DMS 273 treated with DMSO at 0.1 percent for 48 hours (cell line): ENCODE data around the gene ADGRF1.
"Not testable (repeated sequence)": the region's sequence is repeated elsewhere in the genome, so short reads cannot be mapped to it uniquely, and the experiment has no call there.

ENCODE experiments used
- DNase-seq: peaks from one replicate; lab custom pipeline; 2025; lab: John Stamatoyannopoulos, UW

The ADGRF1 gene

GRCh38 chr6:47022191-47022590 is 19.9 kb downstream of the ADGRF1 start:
- no peak for DNase-seq

GRCh38 chr6:47019941-47020340 is 22.2 kb downstream of the ADGRF1 start:
- DNase-seq, result no peak

- DNase-seq, result no peak
Observed at GRCh38 chr6:47016909-47017308, 25.2 kb downstream of the ADGRF1 start.

GRCh38 chr6:47016261-47016660 is 25.9 kb downstream of the ADGRF1 start:
- DNase-seq, result peak; percentile 58

- no peak for DNase-seq
Observed at GRCh38 chr6:47014401-47014800, 27.7 kb downstream of the ADGRF1 start.

GRCh38 chr6:47009583-47009982 is 32.5 kb downstream of the ADGRF1 start:
- no peak for DNase-seq

GRCh38 chr6:47008397-47008763 is 33.8 kb downstream of the ADGRF1 start:
- DNase-seq, result no peak

GRCh38 chr6:47007657-47008396 is 34.3 kb downstream of the ADGRF1 start:
- no peak for DNase-seq

GRCh38 chr6:47005486-47005885 is 36.6 kb downstream of the ADGRF1 start:
- DNase-seq, result no peak

GRCh38 chr6:47004463-47004862 is 37.7 kb downstream of the ADGRF1 start:
- DNase-seq, result no peak

- DNase-seq, result no peak
Observed at GRCh38 chr6:47000842-47001241, 41.3 kb downstream of the ADGRF1 start.

- DNase-seq, result no peak
Observed at GRCh38 chr6:46998436-46999017, 43.6 kb downstream of the ADGRF1 start.

- DNase-seq, result no peak
Observed at GRCh38 chr6:46997646-46998045, 44.5 kb downstream of the ADGRF1 start.

GRCh38 chr6:46996860-46997641 is 45.1 kb downstream of the ADGRF1 start:
- no peak for DNase-seq

- DNase-seq, result no peak
Observed at GRCh38 chr6:46994933-46995332, 47.2 kb downstream of the ADGRF1 start.

GRCh38 chr6:46993846-46994245 is 48.3 kb downstream of the ADGRF1 start:
- DNase-seq, result no peak

GRCh38 chr6:46992391-46992790 is 49.7 kb downstream of the ADGRF1 start:
- DNase-seq, result not testable (repeated sequence)

GRCh38 chr6:46990818-46991510 is 51.2 kb downstream of the ADGRF1 start:
- peak; percentile 31 for DNase-seq

GRCh38 chr6:46990031-46990644 is 52.0 kb downstream of the ADGRF1 start:
- DNase-seq, result no peak

- DNase-seq, result no peak
Observed at GRCh38 chr6:46989398-46989797, 52.7 kb downstream of the ADGRF1 start.

GRCh38 chr6:46985943-46986342 is 56.2 kb downstream of the ADGRF1 start:
- no peak for DNase-seq

- no peak for DNase-seq
Observed at GRCh38 chr6:46983007-46983411, 59.1 kb downstream of the ADGRF1 start.
